IPS-20b (cell line): ENCODE measurements around the gene HDGF.

Experiments used
- H3K27ac ChIP-seq: one replicate; pipeline ENCODE4 v1.5.1; 2013; ENCODE audit warnings: low read length
- H3K27me3 ChIP-seq: 2 replicates; pipeline ENCODE4 v1.6.1; 2013; ENCODE audit warnings: mild to moderate bottlenecking, low read length, inconsistent platforms; ENCODE audit not compliant: insufficient read depth
- H3K36me3 ChIP-seq: 2 replicates; pipeline ENCODE4 v1.6.1; 2013; ENCODE audit warnings: low read depth, mild to moderate bottlenecking, inconsistent platforms, low read length, moderate library complexity; ENCODE audit not compliant: insufficient read depth
- H3K4me1 ChIP-seq: 2 replicates; pipeline ENCODE4 v1.6.1; 2013; ENCODE audit warnings: mild to moderate bottlenecking, control low read depth, inconsistent platforms, low read length, moderate library complexity; ENCODE audit not compliant: insufficient read depth
- H3K4me3 ChIP-seq: 2 replicates; pipeline ENCODE4 v1.5.1; 2013; ENCODE audit warnings: mild to moderate bottlenecking, low read length, inconsistent platforms
- H3K9ac ChIP-seq: 2 replicates; pipeline ENCODE4 v1.6.1; 2013; ENCODE audit warnings: low read depth, mild to moderate bottlenecking, inconsistent platforms, low read length, moderate library complexity
- H3K9me3 ChIP-seq: 2 replicates; pipeline ENCODE4 v1.6.1; 2013; ENCODE audit warnings: mild to moderate bottlenecking, low read depth, low read length, inconsistent platforms; ENCODE audit not compliant: insufficient read depth

Gene HDGF

GRCh38 chr1:156750191-156750672 is 1.2 kb downstream of the HDGF start:
- H3K4me1 ChIP-seq: peaks cover 47% of the 10 kb centered on the region
- peak overlapping the region; percentile 44 for H3K27ac ChIP-seq
- H3K9me3 ChIP-seq: no peaks in the 10 kb centered on the region
- H3K4me3 ChIP-seq: peak overlapping the region; percentile 82
- peaks cover 10% of the 10 kb centered on the region for H3K36me3 ChIP-seq
- H3K27me3 ChIP-seq: no peaks in the 10 kb centered on the region
- peak overlapping the region; percentile 99; the same call in 1 of the 2 replicates for H3K9ac ChIP-seq

GRCh38 chr1:156749419-156750118 is 1.9 kb downstream of the HDGF start:
- peaks cover 47% of the 10 kb centered on the region for H3K4me1 ChIP-seq
- H3K27me3 ChIP-seq: no peaks in the 10 kb centered on the region
- H3K27ac ChIP-seq: peak overlapping the region; percentile 44
- H3K9ac ChIP-seq: peak overlapping the region; percentile 99; the same call in 1 of the 2 replicates
- H3K4me3 ChIP-seq: peak overlapping the region; percentile 82
- peaks cover 16% of the 10 kb centered on the region for H3K36me3 ChIP-seq
- no peaks in the 10 kb centered on the region for H3K9me3 ChIP-seq

GRCh38 chr1:156748670-156749418 is 2.6 kb downstream of the HDGF start:
- H3K9ac ChIP-seq: peak overlapping the region; percentile 99; the same call in 1 of the 2 replicates
- H3K4me1 ChIP-seq: peaks cover 47% of the 10 kb centered on the region
- H3K4me3 ChIP-seq: peak overlapping the region; percentile 82
- H3K36me3 ChIP-seq: peaks cover 21% of the 10 kb centered on the region
- no peaks in the 10 kb centered on the region for H3K27me3 ChIP-seq
- H3K27ac ChIP-seq: peak overlapping the region; percentile 58
- H3K9me3 ChIP-seq: no peaks in the 10 kb centered on the region

GRCh38 chr1:156747742-156748669 is 3.5 kb downstream of the HDGF start:
- peaks cover 29% of the 10 kb centered on the region for H3K36me3 ChIP-seq
- peak overlapping the region; percentile 82 for H3K4me3 ChIP-seq
- peaks cover 45% of the 10 kb centered on the region for H3K4me1 ChIP-seq

GRCh38 chr1:156746728-156747631 is 4.5 kb downstream of the HDGF start:
- Histone ChIP-seq H3K36me3 (peaks cover 39% of the 10 kb centered on the region), H3K9me3 (no peaks in the 10 kb centered on the region), H3K4me1 (peaks cover 39% of the 10 kb centered on the region), H3K4me3 (peak overlapping the region; percentile 89), H3K9ac (peak overlapping the region; percentile 100), H3K27me3 (no peaks in the 10 kb centered on the region), H3K27ac (peak overlapping the region; percentile 100)

More at GRCh38 chr1:156747742-156748669, 3.5 kb downstream of the HDGF start:
- Histone ChIP-seq H3K27ac (peak overlapping the region; percentile 58), H3K27me3 (no peaks in the 10 kb centered on the region), H3K9me3 (no peaks in the 10 kb centered on the region), H3K9ac (peak overlapping the region; percentile 99; the same call in 1 of the 2 replicates)

- H3K9ac ChIP-seq: peak overlapping the region; percentile 100; the same call in 1 of the 2 replicates
- peaks cover 45% of the 10 kb centered on the region for H3K4me1 ChIP-seq
- no peaks in the 10 kb centered on the region for H3K9me3 ChIP-seq
- H3K4me3 ChIP-seq: peak overlapping the region; percentile 89; the same call in 1 of the 2 replicates
- H3K27ac ChIP-seq: peak overlapping the region; percentile 100
- H3K36me3 ChIP-seq: peaks cover 44% of the 10 kb centered on the region
- no peaks in the 10 kb centered on the region for H3K27me3 ChIP-seq
Measured at GRCh38 chr1:156746406-156746727, 5.1 kb downstream of the HDGF start.

- peak overlapping the region; percentile 100 for H3K27ac ChIP-seq
- H3K4me1 ChIP-seq: peaks cover 45% of the 10 kb centered on the region
- peak overlapping the region; percentile 89; the same call in 1 of the 2 replicates for H3K4me3 ChIP-seq
Measured at GRCh38 chr1:156745881-156746280, 5.6 kb downstream of the HDGF start.

GRCh38 chr1:156744786-156745419 is 6.6 kb downstream of the HDGF start:
- Histone ChIP-seq H3K27ac (peak overlapping the region; percentile 78), H3K36me3 (peaks cover 44% of the 10 kb centered on the region), H3K27me3 (no peaks in the 10 kb centered on the region), H3K9me3 (no peaks in the 10 kb centered on the region), H3K9ac (no peak overlapping the region; the same call in 1 of the 2 replicates), H3K4me3 (no peak overlapping the region), H3K4me1 (peaks cover 45% of the 10 kb centered on the region)

More at GRCh38 chr1:156745881-156746280, 5.6 kb downstream of the HDGF start:
- Histone ChIP-seq H3K36me3 (peaks cover 44% of the 10 kb centered on the region), H3K9me3 (no peaks in the 10 kb centered on the region), H3K9ac (peak overlapping the region; percentile 100; the same call in 1 of the 2 replicates), H3K27me3 (no peaks in the 10 kb centered on the region)

- H3K36me3 ChIP-seq: peaks cover 39% of the 10 kb centered on the region
- no peak overlapping the region for H3K9ac ChIP-seq
- H3K4me3 ChIP-seq: no peak overlapping the region
- peaks cover 41% of the 10 kb centered on the region for H3K4me1 ChIP-seq
- H3K9me3 ChIP-seq: no peaks in the 10 kb centered on the region
- no peaks in the 10 kb centered on the region for H3K27me3 ChIP-seq
- H3K27ac ChIP-seq: no peak overlapping the region
Measured at GRCh38 chr1:156744344-156744743, 7.1 kb downstream of the HDGF start.
